T-helper 1 cell (primary cell): Measurements from ENCODE around the gene CASK.

Experiments
- DNase-seq, 5 donors: peaks; one replicate each; pipeline ENCODE4 v3.0.0-alpha.2; 2012 to 2020
- total RNA-seq, 4 donors: gene quantifications; one replicate each; lab custom pipeline; 2026; lab: John Stamatoyannopoulos, UW

CASK gene
- total RNA-seq: 94.6 to 114 (median 103) reads per million in 4 donors

GRCh38 chrX:41923211-41923977 lies at the start of gene CASK:
CASK (minus strand) TSS chrX:41923554; CDS start chrX:41922988, 566 bp downstream.
- DNase-seq: peak; percentile 83 to 92 (median 85)

GRCh38 chrX:41971346-41971745 lies 48.0 kb upstream of the CASK start:
- DNase-seq: no peak

GRCh38 chrX:41970419-41970818 lies 47.1 kb upstream of the CASK start:
- DNase-seq: no peak

GRCh38 chrX:41963348-41963747 lies 40.0 kb upstream of the CASK start:
- no peak for DNase-seq

GRCh38 chrX:41960142-41960541 lies 36.8 kb upstream of the CASK start:
- DNase-seq: no peak

- DNase-seq: no peak
Measured at GRCh38 chrX:41958861-41959260, 35.5 kb upstream of the CASK start.

GRCh38 chrX:41956027-41956426 lies 32.7 kb upstream of the CASK start:
- no peak for DNase-seq

- no peak for DNase-seq
Measured at GRCh38 chrX:41952102-41952501, 28.7 kb upstream of the CASK start.

GRCh38 chrX:41946989-41947612 lies 23.7 kb upstream of the CASK start:
- peak in 1 of 5 donors; percentile 10 for DNase-seq

- DNase-seq: no peak
Measured at GRCh38 chrX:41946235-41946634, 22.9 kb upstream of the CASK start.

- DNase-seq: no peak
Measured at GRCh38 chrX:41935832-41936231, 12.5 kb upstream of the CASK start.

- DNase-seq: peak in 1 of 5 donors; percentile 49
Measured at GRCh38 chrX:41933546-41933945, 10.2 kb upstream of the CASK start.

- peak in 1 of 5 donors; percentile 14 for DNase-seq
Measured at GRCh38 chrX:41932885-41933284, 9.5 kb upstream of the CASK start.

- DNase-seq: no peak
Measured at GRCh38 chrX:41931591-41931990, 8.2 kb upstream of the CASK start.

GRCh38 chrX:41923978-41924683 lies 777 bp upstream of the CASK start:
- DNase-seq: peak in 3 of 5 donors; percentile 1 to 42 (median 11)

- DNase-seq: peak in 3 of 5 donors; percentile 15 to 26 (median 17)
Measured at GRCh38 chrX:41922431-41923151, 763 bp downstream of the CASK start.

GRCh38 chrX:41921492-41922430 lies 1.6 kb downstream of the CASK start:
- peak in 2 of 5 donors; percentile 3 to 73 for DNase-seq

- DNase-seq: no peak
Measured at GRCh38 chrX:41919870-41920269, 3.5 kb downstream of the CASK start.

- DNase-seq: no peak
Measured at GRCh38 chrX:41917517-41917916, 5.8 kb downstream of the CASK start.

GRCh38 chrX:41913476-41913875 lies 9.9 kb downstream of the CASK start:
- no peak for DNase-seq

- DNase-seq: no peak
Measured at GRCh38 chrX:41912923-41913322, 10.4 kb downstream of the CASK start.

GRCh38 chrX:41909068-41909467 lies 14.3 kb downstream of the CASK start:
- DNase-seq: peak in 1 of 5 donors; percentile 56
